Activated gamma-delta T cell (primary cell): ENCODE measurements around the gene MACO1.
"Not testable (repeated sequence)": the region's sequence is repeated elsewhere in the genome, so short reads cannot be mapped to it uniquely, and the experiment has no call there.

Experiments used
- DNase-seq: peaks from one replicate; lab custom pipeline; 2025; lab: John Stamatoyannopoulos, UW

The MACO1 gene

GRCh38 chr1:25423206-25423605 is 7.5 kb upstream of the MACO1 start:
- not testable (repeated sequence) for DNase-seq

GRCh38 chr1:25425098-25426085 is 5.3 kb upstream of the MACO1 start:
- no peak for DNase-seq

- DNase-seq = no peak
Observed at GRCh38 chr1:25427696-25428095, 3.0 kb upstream of the MACO1 start.

DNA sequence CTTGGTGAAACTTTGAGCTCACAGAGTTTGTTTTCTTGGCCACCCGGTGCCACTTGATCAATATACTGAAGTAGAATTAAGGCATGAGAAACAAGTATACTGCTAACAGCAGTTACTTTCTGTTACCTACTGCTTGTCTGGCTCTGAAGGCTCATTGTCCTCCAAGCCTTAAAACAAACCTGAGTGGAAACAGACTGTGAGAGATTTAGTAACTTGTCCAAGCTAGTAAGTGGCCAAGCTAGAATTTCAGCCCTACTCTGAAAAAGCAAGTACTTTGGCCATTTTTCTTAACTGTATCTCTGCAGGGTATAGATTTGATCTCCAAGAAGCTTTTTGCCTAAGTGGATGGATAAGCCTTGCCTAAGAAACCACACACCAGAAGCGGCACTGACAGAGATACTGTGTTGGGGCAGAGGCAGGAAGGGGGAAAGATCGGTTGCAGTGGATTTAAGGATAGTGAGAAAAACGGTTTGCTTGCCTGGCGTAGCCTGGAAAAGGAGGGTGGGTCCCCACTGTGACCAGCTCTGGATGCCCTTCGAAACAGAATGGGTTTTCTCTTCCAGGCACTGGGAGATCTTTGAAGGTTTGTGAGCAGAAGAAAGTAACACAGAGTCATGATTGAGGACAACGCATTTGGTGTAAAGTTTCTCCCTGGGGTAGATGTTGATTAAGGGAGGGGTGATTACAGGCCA is 2.1 kb upstream of the MACO1 start:
- no peak for DNase-seq

DNA sequence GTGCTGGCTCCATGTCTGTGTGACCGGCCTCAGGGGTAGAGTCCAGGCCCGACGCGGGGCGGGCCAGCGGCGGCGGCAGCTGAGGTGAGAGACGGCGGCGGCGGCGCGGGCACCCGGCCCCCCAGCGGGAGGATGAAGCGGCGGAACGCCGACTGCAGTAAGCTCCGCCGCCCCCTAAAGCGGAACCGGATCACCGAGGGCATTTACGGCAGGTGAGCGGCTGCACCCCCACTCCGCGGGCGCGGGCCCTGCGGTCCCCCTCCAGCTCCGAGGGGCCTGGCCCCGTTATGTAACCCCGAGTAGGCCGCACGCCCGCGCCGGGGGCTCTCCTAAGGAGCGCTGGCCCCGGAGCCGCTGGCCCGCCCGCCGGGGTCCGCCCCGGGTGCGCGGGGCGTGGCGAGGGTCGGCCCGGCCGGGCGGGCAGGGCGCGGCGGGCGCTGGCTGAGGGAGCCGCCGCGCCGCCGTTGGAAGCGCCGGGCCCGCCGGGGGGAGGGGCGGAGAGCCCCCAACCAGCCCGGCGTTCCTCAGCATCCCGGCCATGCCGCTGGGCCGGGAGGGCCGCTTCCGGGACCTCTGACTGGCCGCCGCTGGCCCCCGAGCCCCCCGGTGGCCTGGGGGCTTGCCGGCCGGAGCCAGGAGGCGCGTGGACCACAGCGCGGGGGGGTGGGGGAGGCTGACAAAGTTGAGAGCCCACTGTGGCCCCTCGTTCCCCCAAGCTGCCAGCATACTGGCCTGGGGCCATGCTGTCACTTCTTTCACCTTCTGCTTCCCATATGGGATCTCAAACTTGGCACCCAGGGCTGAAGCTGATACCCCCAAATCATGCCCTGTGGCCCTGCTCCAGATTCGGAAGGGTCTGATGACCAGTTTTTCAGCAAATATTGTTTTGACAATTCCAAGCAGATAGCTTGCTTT is 527 bp downstream of the MACO1 start:
- no peak for DNase-seq

GRCh38 chr1:25431955-25432719 is 1.4 kb downstream of the MACO1 start:
- no peak for DNase-seq

- no peak for DNase-seq
Observed at GRCh38 chr1:25432749-25433388, 2.2 kb downstream of the MACO1 start.

DNA sequence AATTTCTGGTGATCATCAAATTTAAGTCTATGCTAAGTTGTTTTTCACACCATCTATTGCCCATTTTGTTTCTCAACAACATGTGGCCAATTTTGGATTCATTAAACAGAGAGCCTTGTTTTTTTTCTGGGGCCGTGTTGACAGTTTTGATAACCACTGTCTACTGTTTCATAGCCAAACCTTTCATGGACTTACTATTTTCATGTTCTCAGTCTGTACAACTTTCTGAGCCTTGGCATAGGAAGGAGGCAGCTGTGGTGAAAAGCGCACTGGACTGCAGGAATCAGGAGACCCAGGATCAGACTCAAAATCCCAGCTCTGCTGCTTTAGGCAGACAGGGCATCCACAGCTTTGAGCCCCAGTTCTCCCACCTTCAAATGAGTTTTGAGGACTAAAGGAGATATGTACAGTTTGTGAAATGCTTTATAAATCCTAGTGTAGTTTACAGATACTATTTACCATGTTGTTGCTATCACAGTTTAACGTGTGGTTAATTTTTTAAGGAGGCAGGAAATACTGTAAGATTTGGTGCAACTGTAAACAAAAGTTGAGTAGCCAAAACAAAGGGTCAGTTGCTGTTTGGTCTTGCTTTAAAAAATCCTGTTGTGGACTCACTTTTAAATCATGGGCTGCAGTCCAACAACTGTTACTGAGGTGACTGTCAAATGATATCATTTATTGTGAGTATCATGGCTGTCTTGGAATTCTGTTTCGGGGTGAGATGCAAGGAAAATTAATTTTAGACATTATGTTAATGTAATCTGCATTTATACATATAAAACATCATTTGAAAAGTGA is 2.9 kb downstream of the MACO1 start:
- DNase-seq = no peak

GRCh38 chr1:25435397-25436108 is 4.9 kb downstream of the MACO1 start:
- no peak for DNase-seq

GRCh38 chr1:25437672-25438071 is 7.0 kb downstream of the MACO1 start:
- DNase-seq = no peak

GRCh38 chr1:25439287-25439686 is 8.6 kb downstream of the MACO1 start:
- no peak for DNase-seq

GRCh38 chr1:25442178-25442577 is 11.5 kb downstream of the MACO1 start:
- DNase-seq = no peak

DNA sequence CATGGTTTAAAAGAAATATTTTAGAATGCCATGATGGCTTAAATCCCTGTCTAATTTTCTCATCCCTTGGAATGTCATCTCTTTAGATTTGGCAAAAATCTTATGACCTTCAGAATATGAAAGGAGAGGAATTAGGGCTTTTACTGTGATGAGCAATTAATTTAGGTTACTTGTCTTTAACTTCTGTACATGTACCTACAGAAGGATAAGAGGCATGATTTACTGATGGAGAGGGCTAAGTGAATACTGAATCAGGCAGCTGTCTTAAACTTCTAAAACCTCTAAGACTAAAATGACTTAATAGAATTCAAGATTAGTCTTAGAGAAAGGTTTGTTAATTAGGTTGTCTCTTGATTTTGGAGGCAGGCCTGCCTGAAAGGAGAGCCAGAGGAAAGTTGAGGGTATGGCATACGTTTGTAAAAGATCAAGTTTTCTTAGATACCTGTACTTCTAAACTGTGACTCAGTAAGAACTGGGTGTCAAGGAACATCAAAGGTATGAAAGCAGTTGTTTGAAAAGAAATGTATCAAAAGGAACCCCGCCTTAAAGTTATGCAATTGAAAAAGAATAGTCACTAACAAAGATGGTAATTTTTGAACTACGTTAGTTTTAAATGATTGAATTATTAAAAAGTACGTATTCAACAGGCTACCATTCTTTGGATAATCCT is 12.5 kb downstream of the MACO1 start:
- DNase-seq = no peak

DNA sequence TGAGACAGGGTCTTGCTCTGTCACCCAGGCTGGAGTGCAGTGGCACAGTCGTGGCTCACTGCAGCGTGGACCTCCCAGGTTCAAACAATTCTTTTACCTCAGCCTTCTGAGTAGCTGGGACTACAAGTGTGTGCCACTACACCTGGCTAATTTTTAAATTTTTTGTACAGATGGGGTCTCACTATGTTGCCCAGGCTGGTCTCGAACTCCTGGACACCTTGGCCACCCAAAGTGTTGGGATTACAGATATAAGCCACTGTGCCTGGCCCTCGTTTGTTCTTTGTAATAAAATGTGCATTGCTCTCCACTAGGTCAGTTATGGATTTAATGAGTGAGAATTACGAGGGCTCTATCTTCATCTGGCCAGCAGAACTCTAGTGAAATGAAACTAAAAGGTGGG is 13.9 kb downstream of the MACO1 start:
- not testable (repeated sequence) for DNase-seq

DNA sequence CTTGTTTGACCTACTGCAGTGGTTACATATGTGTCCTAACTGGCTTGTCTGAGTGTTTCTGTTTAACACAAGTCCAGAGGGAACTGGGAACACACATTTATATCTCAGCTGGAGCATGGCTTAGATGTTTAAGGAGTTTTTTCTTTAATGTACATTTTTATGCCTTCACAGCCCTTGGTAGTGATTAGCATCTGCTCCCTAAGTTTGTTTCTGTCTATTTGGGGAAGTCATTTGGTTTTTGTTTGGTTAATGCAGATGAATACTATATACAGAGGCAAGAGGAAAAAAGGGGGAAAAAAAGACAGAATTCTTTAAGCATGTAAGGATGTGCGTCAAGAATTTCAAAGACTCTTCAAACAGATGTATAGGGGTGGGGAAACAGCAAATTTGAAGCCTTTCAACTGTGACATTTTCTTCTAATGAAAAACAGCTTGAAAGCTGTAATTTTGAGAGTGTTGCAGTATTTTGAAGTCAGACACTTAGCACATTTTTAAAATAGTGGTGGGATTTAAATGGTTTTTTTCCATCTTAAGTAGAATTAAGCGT is 15.4 kb downstream of the MACO1 start:
- no peak for DNase-seq

GRCh38 chr1:25447547-25447946 is 16.9 kb downstream of the MACO1 start:
- no peak for DNase-seq

DNA sequence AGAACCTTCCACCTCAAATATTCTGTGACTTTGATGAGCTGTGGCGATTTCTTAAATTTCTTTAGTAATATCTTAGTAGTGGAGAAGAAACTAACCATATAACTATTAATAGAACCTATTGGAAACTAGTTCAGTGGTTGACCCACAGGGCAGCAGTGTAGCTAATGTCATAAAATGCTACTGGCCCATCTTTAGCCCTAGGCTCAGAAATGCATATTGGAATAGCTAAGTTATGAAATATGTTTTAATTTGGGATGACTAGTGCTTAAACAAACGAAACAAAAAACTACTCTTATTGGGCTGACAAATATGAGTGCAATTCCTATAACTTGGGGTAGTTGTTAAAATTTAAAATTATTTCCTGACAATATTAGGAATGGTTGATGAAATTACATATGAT is 20.2 kb downstream of the MACO1 start:
- DNase-seq = no peak

- no peak for DNase-seq
Observed at GRCh38 chr1:25451908-25452307, 21.2 kb downstream of the MACO1 start.
